ENCODE results near the gene SECISBP2.

SECISBP2 gene

GRCh38 chr9:89361816-89362646, 43.7 kb downstream of the SECISBP2 start:
- H3K4me3 ChIP-seq (ENCODE audit: low read length), result no peak overlapping the region
- H3K9ac ChIP-seq (ENCODE audit: low read length), result no peak overlapping the region
- peaks cover 51% of the 10 kb centered on the region for H3K36me3 ChIP-seq (ENCODE audit: control insufficient read depth, insufficient read depth, low read length, severe bottlenecking)
- H3K9me3 ChIP-seq (ENCODE audit: control insufficient read depth, low read length), result no peaks in the 10 kb centered on the region
- no peak for DNase-seq (ENCODE audit: low read depth)
- H3K4me1 ChIP-seq (ENCODE audit: control insufficient read depth, insufficient read depth, low read length), result peaks cover 6% of the 10 kb centered on the region
- no peaks in the 10 kb centered on the region for H3K27me3 ChIP-seq (replicated peaks; ENCODE audit: control insufficient read depth, insufficient read depth, low read length)

- Histone ChIP-seq H3K9ac (ENCODE audit: low read length) (no peak overlapping the region), H3K4me1 (ENCODE audit: control insufficient read depth, insufficient read depth, low read length) (peaks cover 6% of the 10 kb centered on the region), H3K36me3 (ENCODE audit: control insufficient read depth, insufficient read depth, low read length, severe bottlenecking) (peaks cover 45% of the 10 kb centered on the region), H3K9me3 (ENCODE audit: control insufficient read depth, low read length) (no peaks in the 10 kb centered on the region), H3K4me3 (ENCODE audit: low read length) (no peak overlapping the region), H3K27me3 (replicated peaks; ENCODE audit: control insufficient read depth, insufficient read depth, low read length) (no peaks in the 10 kb centered on the region)
- no peak for DNase-seq (ENCODE audit: low read depth)
These were observed 44.5 kb downstream of the SECISBP2 start for GRCh38 chr9:89362647-89363310.

GRCh38 chr9:89363311-89363670, 45.0 kb downstream of the SECISBP2 start:
- Histone ChIP-seq H3K9me3 (ENCODE audit: control insufficient read depth, low read length) (no peaks in the 10 kb centered on the region), H3K4me1 (ENCODE audit: control insufficient read depth, insufficient read depth, low read length) (peaks cover 6% of the 10 kb centered on the region), H3K36me3 (ENCODE audit: control insufficient read depth, insufficient read depth, low read length, severe bottlenecking) (peaks cover 41% of the 10 kb centered on the region), H3K27me3 (replicated peaks; ENCODE audit: control insufficient read depth, insufficient read depth, low read length) (no peaks in the 10 kb centered on the region), H3K4me3 (ENCODE audit: low read length) (no peak overlapping the region), H3K9ac (ENCODE audit: low read length) (no peak overlapping the region)
- no peak for DNase-seq (ENCODE audit: low read depth)

GRCh38 chr9:89363921-89364665, 45.8 kb downstream of the SECISBP2 start:
- no peak for DNase-seq (ENCODE audit: low read depth)
- H3K4me3 ChIP-seq (ENCODE audit: low read length), result no peak overlapping the region
- no peaks in the 10 kb centered on the region for H3K27me3 ChIP-seq (replicated peaks; ENCODE audit: control insufficient read depth, insufficient read depth, low read length)
- H3K9me3 ChIP-seq (ENCODE audit: control insufficient read depth, low read length), result no peaks in the 10 kb centered on the region
- peaks cover 6% of the 10 kb centered on the region for H3K4me1 ChIP-seq (ENCODE audit: control insufficient read depth, insufficient read depth, low read length)
- peaks cover 33% of the 10 kb centered on the region for H3K36me3 ChIP-seq (ENCODE audit: control insufficient read depth, insufficient read depth, low read length, severe bottlenecking)
- no peak overlapping the region for H3K9ac ChIP-seq (ENCODE audit: low read length)

GRCh38 chr9:89364666-89365531, 46.6 kb downstream of the SECISBP2 start:
- H3K9ac ChIP-seq (ENCODE audit: low read length), result no peak overlapping the region
- no peaks in the 10 kb centered on the region for H3K9me3 ChIP-seq (ENCODE audit: control insufficient read depth, low read length)
- DNase-seq (ENCODE audit: low read depth), result no peak
- peaks cover under 1% of the 10 kb centered on the region for H3K4me1 ChIP-seq (ENCODE audit: control insufficient read depth, insufficient read depth, low read length)
- H3K4me3 ChIP-seq (ENCODE audit: low read length), result no peak overlapping the region
- no peaks in the 10 kb centered on the region for H3K27me3 ChIP-seq (replicated peaks; ENCODE audit: control insufficient read depth, insufficient read depth, low read length)
- H3K36me3 ChIP-seq (ENCODE audit: control insufficient read depth, insufficient read depth, low read length, severe bottlenecking), result peaks cover 25% of the 10 kb centered on the region

- Histone ChIP-seq H3K9ac (ENCODE audit: low read length) (no peak overlapping the region), H3K27me3 (replicated peaks; ENCODE audit: control insufficient read depth, insufficient read depth, low read length) (no peaks in the 10 kb centered on the region), H3K9me3 (ENCODE audit: control insufficient read depth, low read length) (no peaks in the 10 kb centered on the region), H3K4me3 (ENCODE audit: low read length) (no peak overlapping the region), H3K36me3 (ENCODE audit: control insufficient read depth, insufficient read depth, low read length, severe bottlenecking) (peaks cover 23% of the 10 kb centered on the region), H3K4me1 (ENCODE audit: control insufficient read depth, insufficient read depth, low read length) (no peaks in the 10 kb centered on the region)
- no peak for DNase-seq (ENCODE audit: low read depth)
These were observed 47.2 kb downstream of the SECISBP2 start for GRCh38 chr9:89365532-89365912.

GRCh38 chr9:89366711-89367110, 48.4 kb downstream of the SECISBP2 start:
- DNase-seq (ENCODE audit: low read depth), result no peak
- Histone ChIP-seq H3K4me1 (ENCODE audit: control insufficient read depth, insufficient read depth, low read length) (no peaks in the 10 kb centered on the region), H3K9ac (ENCODE audit: low read length) (no peak overlapping the region), H3K36me3 (ENCODE audit: control insufficient read depth, insufficient read depth, low read length, severe bottlenecking) (peaks cover 11% of the 10 kb centered on the region), H3K9me3 (ENCODE audit: control insufficient read depth, low read length) (no peaks in the 10 kb centered on the region), H3K4me3 (ENCODE audit: low read length) (no peak overlapping the region), H3K27me3 (replicated peaks; ENCODE audit: control insufficient read depth, insufficient read depth, low read length) (no peaks in the 10 kb centered on the region)

- no peaks in the 10 kb centered on the region for H3K9me3 ChIP-seq (ENCODE audit: control insufficient read depth, low read length)
- H3K27me3 ChIP-seq (replicated peaks; ENCODE audit: control insufficient read depth, insufficient read depth, low read length), result no peaks in the 10 kb centered on the region
- no peak for DNase-seq (ENCODE audit: low read depth)
- no peak overlapping the region for H3K4me3 ChIP-seq (ENCODE audit: low read length)
- no peak overlapping the region for H3K9ac ChIP-seq (ENCODE audit: low read length)
- H3K36me3 ChIP-seq (ENCODE audit: control insufficient read depth, insufficient read depth, low read length, severe bottlenecking), result peaks cover 5% of the 10 kb centered on the region
- no peaks in the 10 kb centered on the region for H3K4me1 ChIP-seq (ENCODE audit: control insufficient read depth, insufficient read depth, low read length)
These were observed 49.0 kb downstream of the SECISBP2 start for GRCh38 chr9:89367281-89367680.

- no peaks in the 10 kb centered on the region for H3K36me3 ChIP-seq (ENCODE audit: control insufficient read depth, insufficient read depth, low read length, severe bottlenecking)
- H3K4me3 ChIP-seq (ENCODE audit: low read length), result no peak overlapping the region
- no peaks in the 10 kb centered on the region for H3K4me1 ChIP-seq (ENCODE audit: control insufficient read depth, insufficient read depth, low read length)
- no peaks in the 10 kb centered on the region for H3K27me3 ChIP-seq (replicated peaks; ENCODE audit: control insufficient read depth, insufficient read depth, low read length)
- H3K9ac ChIP-seq (ENCODE audit: low read length), result no peak overlapping the region
- no peak for DNase-seq (ENCODE audit: low read depth)
- H3K9me3 ChIP-seq (ENCODE audit: control insufficient read depth, low read length), result no peaks in the 10 kb centered on the region
These were observed 49.6 kb downstream of the SECISBP2 start for GRCh38 chr9:89367726-89368437.

- no peak overlapping the region for H3K4me3 ChIP-seq (ENCODE audit: low read length)
- no peaks in the 10 kb centered on the region for H3K36me3 ChIP-seq (ENCODE audit: control insufficient read depth, insufficient read depth, low read length, severe bottlenecking)
- no peaks in the 10 kb centered on the region for H3K4me1 ChIP-seq (ENCODE audit: control insufficient read depth, insufficient read depth, low read length)
- H3K9me3 ChIP-seq (ENCODE audit: control insufficient read depth, low read length), result no peaks in the 10 kb centered on the region
- no peak overlapping the region for H3K9ac ChIP-seq (ENCODE audit: low read length)
- no peaks in the 10 kb centered on the region for H3K27me3 ChIP-seq (replicated peaks; ENCODE audit: control insufficient read depth, insufficient read depth, low read length)
- no peak for DNase-seq (ENCODE audit: low read depth)
These were observed 50.2 kb downstream of the SECISBP2 start for GRCh38 chr9:89368550-89368949.
